ENCODE data around the gene NUP210L.

Gene NUP210L

DNA sequence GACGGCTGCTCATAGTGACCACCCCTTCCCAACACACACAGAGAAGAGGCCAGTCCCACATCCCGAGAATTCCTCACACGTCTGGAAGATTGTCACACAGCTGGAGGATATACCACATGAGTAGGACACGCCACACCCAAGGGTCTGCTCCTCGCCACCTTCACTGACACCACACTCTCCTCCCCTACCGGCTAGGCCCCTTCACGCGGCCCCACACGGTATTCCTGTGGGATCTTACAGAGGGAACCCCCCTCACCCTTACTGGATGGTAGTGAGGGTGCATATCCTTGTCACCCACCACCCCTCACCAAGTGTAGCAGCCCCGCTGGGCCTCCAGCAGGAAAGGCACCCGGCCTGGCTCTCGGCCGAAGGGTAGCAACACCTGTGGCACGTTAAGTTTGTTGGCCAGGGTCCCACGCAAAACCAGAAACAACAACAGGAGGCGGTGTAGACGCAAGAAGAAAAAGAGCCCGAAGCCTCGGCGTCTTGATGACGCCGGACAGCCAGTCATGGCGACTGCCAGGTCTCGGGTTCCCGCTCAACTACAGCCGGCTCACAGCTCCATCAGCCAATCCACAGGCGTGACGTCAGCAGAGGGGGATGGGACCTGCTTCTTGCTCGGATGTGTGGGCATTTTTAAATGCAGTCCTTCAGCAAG is at the start of gene NUP210L:
TSS of gene NUP210L (minus strand) at position 540 of the 658 bp plus-strand sequence.
- no peak for TF ChIP-seq ZFX (IDR thresholded peaks at IDR 0.05)
- TF ChIP-seq, protein P1, sequence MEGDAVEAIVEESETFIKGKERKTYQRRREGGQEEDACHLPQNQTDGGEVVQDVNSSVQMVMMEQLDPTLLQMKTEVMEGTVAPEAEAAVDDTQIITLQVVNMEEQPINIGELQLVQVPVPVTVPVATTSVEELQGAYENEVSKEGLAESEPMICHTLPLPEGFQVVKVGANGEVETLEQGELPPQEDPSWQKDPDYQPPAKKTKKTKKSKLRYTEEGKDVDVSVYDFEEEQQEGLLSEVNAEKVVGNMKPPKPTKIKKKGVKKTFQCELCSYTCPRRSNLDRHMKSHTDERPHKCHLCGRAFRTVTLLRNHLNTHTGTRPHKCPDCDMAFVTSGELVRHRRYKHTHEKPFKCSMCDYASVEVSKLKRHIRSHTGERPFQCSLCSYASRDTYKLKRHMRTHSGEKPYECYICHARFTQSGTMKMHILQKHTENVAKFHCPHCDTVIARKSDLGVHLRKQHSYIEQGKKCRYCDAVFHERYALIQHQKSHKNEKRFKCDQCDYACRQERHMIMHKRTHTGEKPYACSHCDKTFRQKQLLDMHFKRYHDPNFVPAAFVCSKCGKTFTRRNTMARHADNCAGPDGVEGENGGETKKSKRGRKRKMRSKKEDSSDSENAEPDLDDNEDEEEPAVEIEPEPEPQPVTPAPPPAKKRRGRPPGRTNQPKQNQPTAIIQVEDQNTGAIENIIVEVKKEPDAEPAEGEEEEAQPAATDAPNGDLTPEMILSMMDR (conservative IDR thresholded peaks at IDR 0.05), result no peak
- peak within 1 kb of the TSS; percentile 13 for H3K27ac ChIP-seq

DNA sequence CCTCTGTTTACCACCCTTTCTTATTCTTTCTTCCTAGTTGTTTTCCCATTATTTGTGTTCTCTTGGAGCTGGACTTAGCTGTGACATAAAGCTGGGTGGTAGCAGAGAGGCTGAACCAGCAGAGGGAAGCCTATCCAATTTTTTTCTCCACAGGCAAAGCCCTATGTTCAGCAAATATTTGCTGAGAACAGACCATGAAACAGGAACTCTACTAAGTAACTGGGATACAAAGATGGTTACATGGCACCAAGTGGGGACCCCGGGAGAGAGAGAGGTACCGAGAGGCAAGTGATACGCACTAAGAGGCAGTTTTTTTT is 44.6 kb upstream of the NUP210L start:
- TF ChIP-seq, protein P1 (conservative IDR thresholded peaks at IDR 0.05), result peak; percentile 41; the same call in 1 of the 2 replicates
- TF ChIP-seq ZFX (IDR thresholded peaks at IDR 0.05), result no peak
- H3K27ac ChIP-seq, result no peak overlapping the region; the same call in none of the 2 replicates

DNA sequence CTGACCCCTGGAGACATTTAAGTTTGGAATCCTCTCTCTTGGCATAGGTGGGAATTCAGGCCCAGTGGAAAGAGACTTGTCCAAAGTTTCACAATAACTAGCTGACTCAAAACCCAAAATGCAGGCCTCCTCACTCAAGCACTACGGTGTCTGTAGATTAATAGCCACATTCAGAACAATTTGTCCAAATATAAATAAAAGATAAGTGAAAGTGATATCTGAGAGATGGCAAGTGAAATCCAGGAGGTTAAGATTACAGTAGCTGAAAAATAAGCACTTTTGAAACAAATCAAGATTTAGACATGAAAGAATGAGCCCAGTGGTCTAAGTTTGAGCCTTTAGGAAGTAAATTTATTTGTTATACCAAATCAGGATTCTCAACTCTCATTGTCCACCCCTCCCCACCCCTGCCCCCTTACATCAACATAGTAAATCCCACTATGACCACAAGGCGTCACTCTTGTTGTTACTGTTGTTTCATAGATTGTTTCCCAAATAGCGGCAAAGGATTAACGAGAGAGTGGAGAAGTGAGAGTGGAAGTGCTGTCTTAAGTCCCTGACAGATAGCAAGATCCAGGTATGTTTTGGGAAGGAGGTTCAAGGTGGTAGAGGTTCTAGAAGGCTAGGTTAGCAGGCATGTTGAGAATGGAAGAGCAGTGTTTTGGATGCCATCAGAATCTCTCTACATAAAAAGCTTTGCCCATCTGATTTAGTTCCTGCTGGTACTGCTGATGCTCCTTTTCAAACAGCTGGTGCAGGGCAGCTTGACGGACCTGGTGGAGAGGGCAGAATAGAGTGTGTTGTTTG is 44.1 kb upstream of the NUP210L start:
- H3K27ac ChIP-seq, result no peak overlapping the region; the same call in 1 of the 2 replicates
- no peak for TF ChIP-seq ZFX (IDR thresholded peaks at IDR 0.05)
- TF ChIP-seq, protein P1 (conservative IDR thresholded peaks at IDR 0.05), result peak; percentile 78

DNA sequence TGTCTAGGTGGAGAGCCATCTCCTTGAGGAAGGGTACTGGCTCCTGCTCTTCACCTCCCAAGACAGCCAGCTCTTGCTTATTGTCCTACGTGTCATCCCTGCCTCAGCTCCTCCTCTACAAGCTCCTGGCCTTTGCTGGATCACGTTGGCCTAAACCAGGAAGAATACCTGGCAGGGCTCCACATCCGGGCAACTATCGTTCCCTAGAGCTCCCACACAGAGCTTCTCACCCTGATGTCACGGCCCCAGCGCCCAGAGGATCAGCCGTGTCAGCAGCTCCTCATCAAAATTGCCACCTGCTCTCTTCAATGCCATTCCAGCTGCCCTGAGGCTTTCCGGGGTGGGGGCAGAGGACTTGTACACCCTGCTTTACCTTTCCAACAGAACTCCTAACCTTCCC is 38.9 kb upstream of the NUP210L start:
- peak overlapping the region; percentile 42 for H3K27ac ChIP-seq
- TF ChIP-seq, protein P1 (conservative IDR thresholded peaks at IDR 0.05), result no peak
- no peak for TF ChIP-seq ZFX (IDR thresholded peaks at IDR 0.05)

DNA sequence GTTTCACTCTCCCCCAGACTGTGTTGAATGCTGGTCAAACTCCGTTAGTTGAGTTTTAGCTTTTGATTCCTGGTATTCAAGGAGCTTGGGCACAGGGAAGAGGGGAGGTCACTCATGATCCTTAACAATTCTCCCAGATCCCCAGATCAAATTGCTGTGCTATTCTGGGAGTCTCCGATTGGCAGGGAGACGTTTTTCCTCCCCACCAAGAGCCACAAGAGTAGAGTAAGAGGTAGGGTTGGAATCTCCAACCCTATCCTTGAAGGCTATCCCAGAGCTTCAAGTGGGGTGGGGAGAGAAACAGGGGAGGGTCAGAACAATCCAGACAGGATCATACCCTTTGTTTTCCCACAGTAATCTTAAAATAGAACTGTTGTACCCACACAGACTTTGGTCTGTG is 37.6 kb upstream of the NUP210L start:
- TF ChIP-seq ZFX (IDR thresholded peaks at IDR 0.05), result no peak
- TF ChIP-seq, protein P1 (conservative IDR thresholded peaks at IDR 0.05), result no peak
- no peak overlapping the region; the same call in 1 of the 2 replicates for H3K27ac ChIP-seq

DNA sequence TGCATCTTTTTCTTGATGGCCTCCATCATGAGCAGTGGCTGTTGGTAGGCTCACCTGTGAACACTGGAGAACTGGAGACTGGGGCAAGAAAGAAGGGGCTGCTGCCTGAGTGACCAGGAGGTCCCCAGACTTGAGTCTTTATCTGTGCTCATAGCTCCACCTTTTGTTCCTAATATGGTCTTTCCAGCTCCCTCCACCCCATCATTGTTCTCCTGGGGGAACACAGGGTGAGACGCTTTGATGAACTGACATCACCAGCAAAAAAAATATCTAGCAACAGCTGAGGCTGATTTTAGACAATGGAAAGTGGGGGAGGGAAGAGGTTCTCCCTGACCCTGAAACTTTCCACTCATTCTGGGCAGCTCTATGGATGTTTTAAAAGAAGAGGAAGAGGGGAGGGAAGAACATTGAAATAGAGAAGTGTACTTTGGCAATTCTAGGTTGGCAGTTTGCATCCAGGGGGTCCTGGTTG is 37.2 kb upstream of the NUP210L start, which contains the start of gene TPM3:
TSS of gene TPM3 (minus strand) at position 111 of the 472 bp plus-strand sequence. CDS start at position 29, 82 bp downstream.
- H3K27ac ChIP-seq, result peak within 1 kb of the TSS; percentile 62
- TF ChIP-seq, protein P1 (conservative IDR thresholded peaks at IDR 0.05), result no peak
- no peak for TF ChIP-seq ZFX (IDR thresholded peaks at IDR 0.05)

DNA sequence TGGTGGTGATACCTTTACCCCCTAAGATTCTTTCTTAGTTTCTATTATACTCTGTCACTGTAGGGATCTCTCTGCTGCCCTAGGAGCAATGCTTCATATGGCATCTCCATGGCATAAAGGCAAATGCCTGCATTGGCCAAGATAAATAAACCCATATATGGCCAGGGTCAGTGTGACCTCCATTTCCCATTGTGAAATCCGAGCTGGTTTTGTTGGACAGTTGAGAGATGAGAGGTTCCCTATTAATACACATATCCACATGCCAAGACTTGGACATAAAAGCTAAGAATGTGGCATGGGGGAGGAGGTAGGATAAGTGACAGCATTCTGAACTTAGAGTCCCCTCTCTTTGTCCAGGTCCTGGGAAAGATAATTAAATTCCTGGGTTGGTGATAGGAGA is 35.7 kb upstream of the NUP210L start:
- TF ChIP-seq, protein P1 (conservative IDR thresholded peaks at IDR 0.05), result no peak
- no peak for TF ChIP-seq ZFX (IDR thresholded peaks at IDR 0.05)

More for the DNA sequence above, 35.7 kb upstream of the NUP210L start:
- H3K27ac ChIP-seq, result peak overlapping the region; percentile 62; the same call in 1 of the 2 replicates

All from C4-2B (cell line).